Measurements from ENCODE around the gene TSGA10. TPM values are rescaled to one million over a fixed set of nuclear protein-coding genes. Genes with fewer than 3 reads are reported as not detected.

The TSGA10 gene
- total RNA-seq, 2 experiments from 2014 or later: 3.8 to 10.8 TPM

GRCh38 chr2:99035920-99036319, 118.8 kb downstream of the TSGA10 start:
- no peak for DNase-seq (ENCODE audit: low spot score)
- BruUV-seq (replicated peaks): no TSS peak
- Histone ChIP-seq H3K9me3 (ENCODE audit: low read length) (no peaks in the 10 kb centered on the region), H3K36me3 (ENCODE audit: insufficient read depth, low read length) (no peaks in the 10 kb centered on the region), H3K79me2 (ENCODE audit: insufficient read depth, low read depth, low read length) (no peaks in the 10 kb centered on the region), H3K4me1 (ENCODE audit: insufficient read depth, low read length, poor library complexity, severe bottlenecking) (no peaks in the 10 kb centered on the region), H3K27ac (ENCODE audit: low read depth, low read length, poor library complexity, severe bottlenecking) (no peak overlapping the region), H4K20me1 (ENCODE audit: insufficient read depth, low read length) (no peaks in the 10 kb centered on the region), H3K4me3 (ENCODE audit: low read depth, low read length, poor library complexity, severe bottlenecking) (no peak overlapping the region), H2AFZ (ENCODE audit: low read length) (no peak overlapping the region), H3K9me2 (ENCODE audit: insufficient read depth, low read length) (no peaks in the 10 kb centered on the region), H3K4me2 (ENCODE audit: low read length) (no peak overlapping the region)
- CTCF ChIA-PET (ENCODE audit: unreplicated experiment): no interaction called here
- no peak for TF ChIP-seq EZH2phosphoT487 (IDR thresholded peaks at IDR 0.05; ENCODE audit: borderline replicate concordance, low read depth, low read length)
- TF ChIP-seq, protein P1, sequence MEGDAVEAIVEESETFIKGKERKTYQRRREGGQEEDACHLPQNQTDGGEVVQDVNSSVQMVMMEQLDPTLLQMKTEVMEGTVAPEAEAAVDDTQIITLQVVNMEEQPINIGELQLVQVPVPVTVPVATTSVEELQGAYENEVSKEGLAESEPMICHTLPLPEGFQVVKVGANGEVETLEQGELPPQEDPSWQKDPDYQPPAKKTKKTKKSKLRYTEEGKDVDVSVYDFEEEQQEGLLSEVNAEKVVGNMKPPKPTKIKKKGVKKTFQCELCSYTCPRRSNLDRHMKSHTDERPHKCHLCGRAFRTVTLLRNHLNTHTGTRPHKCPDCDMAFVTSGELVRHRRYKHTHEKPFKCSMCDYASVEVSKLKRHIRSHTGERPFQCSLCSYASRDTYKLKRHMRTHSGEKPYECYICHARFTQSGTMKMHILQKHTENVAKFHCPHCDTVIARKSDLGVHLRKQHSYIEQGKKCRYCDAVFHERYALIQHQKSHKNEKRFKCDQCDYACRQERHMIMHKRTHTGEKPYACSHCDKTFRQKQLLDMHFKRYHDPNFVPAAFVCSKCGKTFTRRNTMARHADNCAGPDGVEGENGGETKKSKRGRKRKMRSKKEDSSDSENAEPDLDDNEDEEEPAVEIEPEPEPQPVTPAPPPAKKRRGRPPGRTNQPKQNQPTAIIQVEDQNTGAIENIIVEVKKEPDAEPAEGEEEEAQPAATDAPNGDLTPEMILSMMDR (conservative IDR thresholded peaks at IDR 0.05; ENCODE audit: low read length): no peak
- intact Hi-C loops (cut with micrococcal nuclease; ENCODE audit: unreplicated experiment): no loop called here
- POLR2A ChIA-PET: no interaction called here

DNA sequence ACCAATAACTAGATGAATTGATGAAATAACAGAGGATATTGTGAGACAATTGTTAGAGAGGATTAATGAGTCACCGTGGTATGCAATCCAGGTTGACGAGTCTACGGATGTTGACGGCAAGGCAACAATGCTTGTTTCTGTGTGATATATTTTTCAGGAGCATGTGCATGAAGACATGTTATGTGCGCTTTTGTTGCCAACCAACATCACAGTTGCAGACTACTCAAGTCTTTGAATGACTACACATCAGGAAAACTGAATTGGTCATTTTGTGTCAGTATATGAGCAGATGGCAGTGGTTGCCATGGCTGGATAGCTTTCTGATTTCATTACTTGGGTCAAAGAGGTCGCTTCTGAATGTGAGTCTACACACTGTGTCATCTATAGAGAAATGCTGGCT, 122.0 kb downstream of the TSGA10 start:
- no TSS peak for BruUV-seq (replicated peaks)
- CTCF ChIA-PET (ENCODE audit: unreplicated experiment): no interaction called here
- H4K20me1 ChIP-seq (ENCODE audit: insufficient read depth, low read length): no peaks in the 10 kb centered on the region

DNA sequence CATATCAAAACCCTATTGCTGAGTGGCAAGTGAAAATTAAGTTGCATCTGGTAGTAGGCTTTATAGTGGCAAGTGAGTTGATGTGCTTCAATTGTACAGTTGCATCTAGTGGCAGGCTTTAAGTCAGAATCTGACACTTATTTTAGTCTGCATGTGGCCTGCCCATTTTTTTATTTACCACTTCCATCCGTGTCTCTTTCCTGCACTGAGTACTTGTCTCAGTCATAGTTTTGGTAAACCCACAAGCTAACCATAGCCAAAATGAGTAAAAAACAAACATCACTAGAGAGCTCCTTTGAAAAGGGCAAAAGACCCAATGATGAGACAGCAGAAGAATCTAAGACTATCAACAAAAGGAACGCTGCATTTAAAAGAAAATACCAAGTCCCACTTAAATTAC, 122.7 kb downstream of the TSGA10 start:
- Histone ChIP-seq H3K9me2 (ENCODE audit: insufficient read depth, low read length) (no peaks in the 10 kb centered on the region), H3K4me1 (ENCODE audit: insufficient read depth, low read length, poor library complexity, severe bottlenecking) (no peaks in the 10 kb centered on the region), H4K20me1 (ENCODE audit: insufficient read depth, low read length) (no peaks in the 10 kb centered on the region), H2AFZ (ENCODE audit: low read length) (no peak overlapping the region), H3K79me2 (ENCODE audit: insufficient read depth, low read depth, low read length) (no peaks in the 10 kb centered on the region), H3K4me2 (ENCODE audit: low read length) (no peak overlapping the region), H3K36me3 (ENCODE audit: insufficient read depth, low read length) (no peaks in the 10 kb centered on the region), H3K9me3 (ENCODE audit: low read length) (no peaks in the 10 kb centered on the region), H3K27ac (ENCODE audit: low read depth, low read length, poor library complexity, severe bottlenecking) (no peak overlapping the region), H3K4me3 (ENCODE audit: low read depth, low read length, poor library complexity, severe bottlenecking) (no peak overlapping the region)
- intact Hi-C loops (cut with micrococcal nuclease; ENCODE audit: unreplicated experiment): no loop called here
- ChIA-PET POLR2A (no interaction called here), CTCF (ENCODE audit: unreplicated experiment) (no interaction called here)
- TF ChIP-seq EZH2phosphoT487 (IDR thresholded peaks at IDR 0.05; ENCODE audit: borderline replicate concordance, low read depth, low read length): no peak
- TF ChIP-seq, protein P1 (conservative IDR thresholded peaks at IDR 0.05; ENCODE audit: low read length): no peak
- BruUV-seq (replicated peaks): no TSS peak
- DNase-seq (ENCODE audit: low spot score): no peak

More for the DNA sequence above, 122.0 kb downstream of the TSGA10 start:
- Histone ChIP-seq H3K27ac (ENCODE audit: low read depth, low read length, poor library complexity, severe bottlenecking) (no peak overlapping the region), H3K36me3 (ENCODE audit: insufficient read depth, low read length) (no peaks in the 10 kb centered on the region), H3K4me3 (ENCODE audit: low read depth, low read length, poor library complexity, severe bottlenecking) (no peak overlapping the region), H3K79me2 (ENCODE audit: insufficient read depth, low read depth, low read length) (no peaks in the 10 kb centered on the region), H3K9me3 (ENCODE audit: low read length) (no peaks in the 10 kb centered on the region), H3K4me2 (ENCODE audit: low read length) (no peak overlapping the region), H2AFZ (ENCODE audit: low read length) (no peak overlapping the region), H3K4me1 (ENCODE audit: insufficient read depth, low read length, poor library complexity, severe bottlenecking) (no peaks in the 10 kb centered on the region), H3K9me2 (ENCODE audit: insufficient read depth, low read length) (no peaks in the 10 kb centered on the region)
- no peak for DNase-seq (ENCODE audit: low spot score)
- POLR2A ChIA-PET: no interaction called here
- intact Hi-C loops (cut with micrococcal nuclease; ENCODE audit: unreplicated experiment): no loop called here
- TF ChIP-seq, protein P1 (conservative IDR thresholded peaks at IDR 0.05; ENCODE audit: low read length): no peak
- no peak for TF ChIP-seq EZH2phosphoT487 (IDR thresholded peaks at IDR 0.05; ENCODE audit: borderline replicate concordance, low read depth, low read length)

All from OCI-LY7 (cell line).